ENCODE measurements around the gene TMEM182.
A peak's percentile ranks its signal among the peaks of the same experiment; 100 is the strongest.

The TMEM182 gene, protein sequence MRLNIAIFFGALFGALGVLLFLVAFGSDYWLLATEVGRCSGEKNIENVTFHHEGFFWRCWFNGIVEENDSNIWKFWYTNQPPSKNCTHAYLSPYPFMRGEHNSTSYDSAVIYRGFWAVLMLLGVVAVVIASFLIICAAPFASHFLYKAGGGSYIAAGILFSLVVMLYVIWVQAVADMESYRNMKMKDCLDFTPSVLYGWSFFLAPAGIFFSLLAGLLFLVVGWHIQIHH

DNA sequence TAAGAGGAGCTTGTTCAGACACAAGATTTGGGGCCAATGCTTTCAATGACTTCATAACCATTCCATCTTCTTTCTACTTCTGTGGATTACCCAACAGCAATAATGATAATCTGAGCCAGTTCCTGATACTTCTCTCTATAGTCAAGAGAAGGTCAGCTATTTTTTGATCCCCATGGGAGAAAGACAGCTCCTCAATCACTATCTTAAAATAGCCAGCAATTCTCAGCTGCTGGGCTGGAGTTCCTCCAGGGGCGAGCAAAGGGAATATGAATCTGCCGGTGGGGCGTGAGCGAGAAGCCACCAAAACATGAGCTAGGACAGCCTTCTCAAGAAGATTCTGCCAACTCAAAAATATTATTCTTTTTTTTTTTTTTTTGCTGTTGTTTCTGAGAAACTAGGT, at the start of gene TMEM182:
TSS of gene TMEM182 (plus strand) at position 269 of the 400 bp plus-strand sequence. CDS start 187 bp downstream, outside the sequence.
- DNase-seq (ENCODE audit: low spot score) = no peak

DNA sequence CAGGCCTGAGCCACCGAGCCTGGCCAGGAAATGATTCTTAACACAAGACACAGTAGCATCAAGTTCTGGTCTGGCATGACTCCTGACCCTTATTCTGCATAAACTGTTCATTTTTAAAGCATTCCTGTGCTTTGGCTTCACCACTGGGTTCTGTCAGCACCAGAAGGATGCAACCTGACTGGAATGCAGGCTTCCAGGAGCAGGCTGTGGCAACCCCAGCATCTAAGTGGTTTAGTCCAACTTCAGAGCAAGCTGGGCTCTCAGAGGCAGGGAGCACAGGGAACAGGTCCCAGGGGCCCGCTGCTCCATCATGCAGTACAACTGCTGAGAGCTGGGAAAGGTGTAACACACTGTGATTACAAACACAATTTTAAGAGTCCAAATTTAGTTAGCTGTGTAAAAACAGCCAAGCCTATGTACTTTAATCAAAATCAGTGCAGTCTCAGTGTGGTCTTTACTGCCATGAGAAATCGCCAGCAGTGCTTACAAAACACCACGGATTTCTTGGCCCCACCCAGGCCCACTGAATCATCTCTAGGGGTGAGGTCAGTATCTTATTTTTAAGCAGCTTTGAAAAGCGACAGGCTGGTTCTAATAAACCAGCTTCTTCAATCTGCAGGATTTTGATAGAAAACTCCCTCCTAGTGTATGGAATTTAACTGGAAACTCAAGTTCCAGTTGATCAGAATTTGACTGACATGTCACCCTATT, 44.4 kb upstream of the TMEM182 start:
- DNase-seq (ENCODE audit: low spot score) = no peak

DNA sequence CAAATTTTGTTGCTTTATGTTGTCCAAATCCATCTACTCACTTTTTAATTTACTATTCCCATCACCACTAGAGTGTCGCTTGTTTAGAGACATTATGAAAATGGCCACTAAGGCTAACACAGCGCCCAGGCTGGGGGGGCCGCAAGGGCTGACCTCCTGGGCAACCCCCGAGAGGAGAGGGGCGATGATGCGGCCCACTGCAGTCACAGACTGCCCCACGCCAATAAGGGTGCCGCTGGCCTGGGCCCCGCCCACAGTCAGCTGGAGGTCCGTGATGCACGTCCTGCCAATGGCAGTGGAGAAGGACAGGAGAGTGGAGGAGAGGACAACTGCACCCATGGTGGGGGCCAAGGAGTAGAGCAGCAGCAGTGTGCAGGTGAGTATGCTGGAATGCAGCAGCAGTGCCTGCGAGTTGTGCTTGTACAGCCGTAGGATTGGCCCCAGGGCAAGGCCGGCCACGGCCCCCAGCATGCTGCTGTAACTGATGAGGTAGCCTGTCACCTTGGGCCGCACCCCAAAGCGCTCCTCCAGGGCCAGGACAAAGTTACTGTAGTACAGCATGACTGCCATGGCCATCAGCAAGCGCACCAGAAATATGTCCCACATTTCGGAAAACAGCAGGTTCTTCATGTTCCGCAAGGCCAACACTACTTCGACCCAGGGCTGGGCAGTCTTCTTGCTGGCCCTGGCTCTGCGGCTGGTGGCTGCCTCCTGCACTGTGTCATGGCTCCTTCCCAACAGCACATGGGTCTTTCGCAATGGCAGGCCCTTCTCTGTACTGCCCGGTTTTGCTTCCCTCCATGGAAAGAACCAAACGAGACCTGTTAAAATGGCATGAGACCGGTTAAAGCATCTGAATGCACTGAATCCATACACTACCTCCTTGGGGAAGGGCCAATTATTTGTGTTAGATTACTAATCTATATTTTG, 43.2 kb upstream of the TMEM182 start:
- no peak for DNase-seq (ENCODE audit: low spot score)

DNA sequence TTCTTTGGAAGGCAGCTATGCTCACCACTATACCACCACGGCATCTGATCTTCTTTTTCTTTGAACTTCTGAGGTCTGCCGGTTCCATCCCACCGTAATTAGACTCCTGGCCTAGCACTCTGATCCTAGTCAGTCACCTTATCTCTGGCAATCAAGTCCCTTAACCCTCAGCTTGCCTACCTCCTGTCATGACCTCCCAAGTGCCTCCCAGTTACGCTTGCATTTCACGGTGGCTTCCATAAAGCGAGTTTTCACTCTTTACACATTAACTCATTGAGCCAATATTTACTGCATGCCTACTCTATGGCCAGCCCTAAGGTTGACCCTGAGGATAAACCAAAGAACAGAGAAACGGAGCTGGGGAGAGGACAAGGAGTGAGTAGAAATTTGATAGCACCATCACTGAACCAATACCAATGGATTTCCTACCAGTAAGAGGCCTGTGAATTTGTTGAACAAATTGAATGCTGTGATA, 37.8 kb upstream of the TMEM182 start:
- DNase-seq (ENCODE audit: low spot score) = no peak

DNA sequence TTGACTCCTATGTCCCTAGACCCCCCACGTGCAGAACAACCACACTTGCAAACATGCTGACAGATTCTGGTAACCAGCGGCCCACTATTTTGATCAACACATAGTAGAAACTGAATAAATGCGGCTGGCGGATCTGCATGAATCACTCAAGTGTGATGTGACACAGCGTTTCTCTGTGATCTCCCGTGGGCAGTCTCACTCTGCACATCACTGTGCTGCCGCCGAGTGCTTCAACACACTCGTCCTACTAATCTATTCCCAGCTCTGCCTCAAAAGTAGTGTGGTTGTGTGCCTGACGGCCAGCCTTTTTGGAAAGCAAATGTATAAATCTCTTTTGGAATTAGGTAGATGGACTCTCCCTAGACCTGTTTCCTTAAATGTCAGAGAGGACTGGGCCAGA, 37.3 kb upstream of the TMEM182 start:
- DNase-seq (ENCODE audit: low spot score) = no peak

DNA sequence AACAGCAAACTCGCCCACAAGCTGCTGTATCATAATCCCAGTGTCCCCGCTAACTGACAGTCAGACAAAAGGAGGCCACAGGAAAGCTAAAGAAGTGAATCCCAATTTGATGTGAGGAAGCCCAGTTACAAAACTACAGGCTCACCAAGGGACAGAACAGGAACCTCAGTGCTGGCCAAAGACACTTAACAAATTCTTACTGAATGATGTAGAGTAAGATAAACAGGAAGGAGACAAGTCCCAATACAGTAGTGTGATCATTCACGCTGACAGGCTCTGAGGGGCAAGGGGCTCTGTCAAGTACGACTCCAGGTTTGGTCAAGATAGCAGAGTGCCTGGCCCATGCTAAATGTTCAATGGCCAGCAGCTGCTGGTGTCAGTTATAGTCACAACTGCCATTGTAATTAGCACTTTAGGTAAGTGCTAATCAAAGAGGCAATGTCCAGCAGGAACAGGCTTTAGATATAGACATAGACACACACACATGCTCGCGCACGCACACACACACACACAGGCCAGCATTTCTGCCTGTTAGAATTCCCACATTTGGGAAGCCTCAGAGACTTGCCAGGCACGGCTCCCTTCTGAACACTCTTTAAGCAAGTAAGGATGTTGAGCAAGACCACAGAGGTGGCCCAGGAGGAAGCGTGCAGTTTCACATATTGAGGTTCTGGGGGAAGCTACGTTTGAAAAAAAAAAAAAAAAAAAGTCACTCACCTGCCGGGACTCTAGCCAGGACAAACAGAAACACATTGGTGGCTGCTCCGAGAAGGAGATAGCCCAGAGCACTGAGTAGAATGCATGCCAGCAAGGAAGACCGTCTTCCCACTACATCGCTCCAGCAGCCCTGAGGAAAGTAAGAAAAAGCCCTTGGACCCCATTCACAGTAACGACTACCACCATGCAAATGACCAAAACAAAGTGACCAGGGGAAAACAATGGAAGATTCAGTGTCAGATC, 35.4 kb upstream of the TMEM182 start:
- DNase-seq (ENCODE audit: low spot score) = no peak

DNA sequence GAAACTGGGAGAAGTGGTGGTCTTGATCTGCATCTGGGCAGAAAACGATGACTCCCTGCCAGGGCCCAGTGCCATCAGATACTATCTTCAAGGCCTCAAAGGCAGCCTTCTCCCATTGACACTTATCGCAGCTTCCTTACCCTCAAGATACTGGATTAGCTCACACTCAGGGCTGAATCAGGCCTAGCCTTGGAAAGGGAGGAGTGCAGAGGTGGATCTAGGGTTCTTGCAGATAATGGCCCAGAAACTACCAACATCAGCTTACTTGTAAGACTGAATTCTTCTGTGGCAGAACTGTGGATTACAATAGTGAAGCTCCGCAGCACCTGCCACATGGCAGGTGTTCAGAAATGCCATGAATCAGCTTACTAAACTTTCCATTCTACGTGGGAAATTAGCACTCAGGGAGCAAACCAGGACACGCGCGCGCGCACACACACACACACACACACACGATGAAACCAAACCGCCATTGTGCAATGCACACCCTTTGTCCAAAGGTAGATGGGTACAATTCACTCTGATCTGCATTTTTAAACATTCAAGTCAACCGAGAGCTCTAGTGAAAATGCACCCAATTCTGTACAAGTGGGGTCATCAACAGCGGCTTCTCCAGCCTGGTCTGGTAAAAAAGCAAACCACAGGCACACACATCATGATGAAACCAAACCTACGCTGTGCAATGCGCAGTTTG, 26.3 kb upstream of the TMEM182 start:
- DNase-seq (ENCODE audit: low spot score) = no peak

DNA sequence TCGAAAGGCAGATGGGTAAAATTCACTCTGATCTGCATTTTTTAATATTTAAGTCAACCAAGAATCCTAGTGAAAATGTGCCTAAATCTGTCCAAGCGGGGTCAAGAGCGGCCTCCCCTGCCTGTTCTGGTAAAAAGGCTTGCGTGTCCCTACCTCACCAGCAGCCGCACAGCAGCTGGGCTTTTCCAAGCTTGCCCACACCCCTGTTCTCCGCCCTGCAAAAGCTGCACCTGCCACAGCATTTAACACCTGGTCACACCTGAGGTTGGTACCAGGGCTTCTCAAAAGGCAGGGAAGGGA, 25.8 kb upstream of the TMEM182 start:
- DNase-seq (ENCODE audit: low spot score) = peak; percentile 48

DNA sequence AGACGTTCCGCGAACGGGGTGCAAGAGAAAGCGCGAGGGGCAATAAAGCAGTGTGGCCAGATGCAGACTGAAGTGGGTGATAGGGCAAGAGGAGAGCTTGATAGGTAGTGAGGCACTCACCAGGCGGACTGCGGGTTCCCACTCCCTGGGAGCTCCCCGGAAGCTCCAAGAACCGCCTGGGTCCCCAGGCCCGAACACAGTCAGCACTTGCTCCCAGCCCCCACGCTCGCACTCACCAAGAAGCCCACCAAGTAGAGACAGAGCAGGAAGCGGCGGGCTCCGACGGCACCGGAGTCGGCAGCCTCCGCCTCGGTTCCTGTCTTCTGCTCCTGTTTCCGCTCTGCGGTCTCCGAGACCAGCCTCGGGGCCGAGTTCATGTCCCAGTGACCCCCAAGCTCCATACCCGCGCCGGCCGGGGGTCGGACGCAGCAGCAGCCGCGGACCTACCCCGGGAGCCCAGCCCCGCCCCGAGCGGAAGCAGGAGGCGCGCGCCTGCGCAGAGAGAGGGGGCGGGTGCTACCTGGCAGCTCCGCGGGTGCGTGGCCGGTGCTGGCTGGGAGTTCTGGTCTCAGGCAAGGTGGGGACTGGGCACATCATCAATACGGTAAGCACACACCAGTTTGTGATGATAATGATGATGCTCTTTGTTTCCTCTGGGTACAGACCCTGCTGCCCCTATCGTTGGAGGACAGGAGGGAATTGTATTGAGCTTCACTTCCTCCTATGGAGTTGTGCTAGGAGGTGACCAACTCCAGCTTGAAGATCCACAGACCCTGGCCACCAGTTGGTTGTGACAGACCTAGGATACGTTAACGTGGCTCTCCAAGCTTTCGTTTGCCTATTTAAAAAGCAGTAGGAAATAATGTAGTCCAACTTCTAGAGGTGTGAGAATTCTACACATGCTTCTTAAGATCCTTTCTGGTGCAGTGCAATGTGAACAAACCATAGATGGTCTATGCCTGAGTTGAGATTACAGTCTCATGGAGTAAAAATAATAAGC, 25.1 kb upstream of the TMEM182 start:
- DNase-seq (ENCODE audit: low spot score) = peak; percentile 95

DNA sequence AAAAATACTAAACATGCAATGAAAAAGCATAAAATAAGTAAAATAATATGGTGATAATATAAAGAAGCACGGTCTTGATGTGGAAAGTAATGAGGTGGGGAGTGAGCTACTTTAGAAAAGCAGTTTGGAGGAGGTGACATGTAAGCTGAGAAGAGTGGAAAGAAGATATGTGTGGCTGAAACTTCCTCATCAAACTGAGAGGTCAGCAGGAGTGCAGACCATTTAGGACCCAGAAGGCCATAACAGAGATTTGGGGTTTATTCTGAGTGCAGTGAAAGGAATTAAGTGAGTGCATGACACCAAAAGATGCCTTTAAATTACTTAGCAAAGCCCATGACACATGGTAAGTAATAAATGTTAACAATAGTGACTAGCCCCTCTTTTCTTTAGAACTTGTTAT, 24.4 kb upstream of the TMEM182 start:
- no peak for DNase-seq (ENCODE audit: low spot score)

DNA sequence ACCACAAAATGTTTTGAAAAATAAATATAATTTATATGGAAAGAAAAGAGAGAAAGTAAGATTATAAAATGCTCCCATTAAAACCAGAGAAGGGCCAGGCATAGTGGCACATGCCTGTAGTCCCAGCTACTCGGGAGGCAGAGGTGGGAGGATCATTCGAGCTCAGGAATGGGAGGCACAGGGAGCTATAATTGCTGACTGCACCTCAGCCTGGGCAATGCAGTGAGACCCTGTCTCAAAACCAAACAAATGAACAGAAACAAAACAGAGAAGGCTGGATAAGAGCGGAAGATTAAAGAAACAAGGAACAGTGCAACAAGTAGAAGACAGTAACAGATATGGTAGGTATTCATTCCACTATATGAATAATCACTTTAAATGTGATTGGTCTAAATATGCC, 18.6 kb upstream of the TMEM182 start:
- no peak for DNase-seq (ENCODE audit: low spot score)

DNA sequence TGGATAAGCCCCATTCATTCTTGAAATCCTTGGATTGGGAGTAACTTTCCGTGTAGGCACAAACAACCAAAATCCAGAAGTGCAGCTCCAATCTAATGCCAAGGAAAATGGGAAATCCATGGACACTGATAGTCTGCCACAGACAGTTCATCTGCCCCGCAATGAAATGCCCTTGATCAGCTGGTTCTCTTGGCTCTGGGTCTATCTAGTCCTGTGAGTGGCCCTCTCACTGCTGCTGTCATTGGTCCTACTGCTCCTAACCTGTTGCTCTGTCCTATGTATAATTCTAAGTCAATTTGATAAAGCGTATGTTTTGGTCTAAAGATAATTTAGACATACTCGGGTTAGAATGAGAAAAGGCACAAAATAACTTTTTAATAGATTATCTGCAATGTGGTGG, 13.7 kb upstream of the TMEM182 start:
- no peak for DNase-seq (ENCODE audit: low spot score)

DNA sequence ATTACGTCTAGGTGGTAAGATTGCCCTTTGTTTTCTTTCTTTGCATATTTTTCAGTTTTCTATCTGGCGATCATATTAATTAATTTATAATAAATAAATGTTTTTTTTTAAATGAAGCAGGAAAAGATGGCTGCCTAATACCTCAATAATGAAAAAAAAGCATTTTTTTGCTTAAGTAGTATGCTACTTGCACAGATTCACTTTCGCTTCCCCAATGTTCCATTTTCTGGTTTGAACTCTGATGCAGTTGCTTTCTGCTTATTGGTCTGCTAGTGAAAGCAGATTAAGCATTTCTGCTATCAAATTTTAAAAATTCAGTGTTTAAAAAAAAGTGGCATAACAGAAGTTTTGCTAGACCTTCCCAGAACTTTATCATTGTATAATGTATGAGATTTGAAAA, 11.9 kb upstream of the TMEM182 start:
- DNase-seq (ENCODE audit: low spot score) = no peak

DNA sequence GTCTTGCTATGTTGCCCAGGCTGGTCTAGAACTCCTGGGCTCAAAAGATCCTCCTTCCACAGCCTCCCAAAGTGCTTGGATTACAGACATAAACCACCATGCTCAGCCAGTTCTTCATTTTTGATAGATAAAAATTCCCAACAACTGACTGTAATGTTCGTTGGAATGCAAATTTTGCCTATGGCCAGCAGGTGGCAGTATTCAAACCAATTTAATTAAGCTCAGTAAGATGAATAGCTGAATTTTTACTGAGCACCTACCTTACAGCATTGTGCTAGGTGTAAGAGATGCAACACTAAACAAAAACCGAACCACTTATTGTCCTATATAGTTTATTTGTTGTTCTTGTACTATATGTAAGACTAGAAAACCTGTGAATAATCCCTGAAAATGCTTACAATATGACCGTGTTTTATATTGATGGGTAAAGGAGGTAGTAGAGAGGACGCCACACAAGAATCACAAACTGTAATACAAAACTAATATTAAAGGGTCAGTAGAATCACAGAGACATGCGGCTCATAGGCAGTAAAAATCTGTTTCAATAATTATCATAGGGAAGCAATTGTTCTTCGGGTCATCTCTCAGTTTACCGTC, 8.2 kb upstream of the TMEM182 start:
- DNase-seq (ENCODE audit: low spot score) = peak; percentile 39

DNA sequence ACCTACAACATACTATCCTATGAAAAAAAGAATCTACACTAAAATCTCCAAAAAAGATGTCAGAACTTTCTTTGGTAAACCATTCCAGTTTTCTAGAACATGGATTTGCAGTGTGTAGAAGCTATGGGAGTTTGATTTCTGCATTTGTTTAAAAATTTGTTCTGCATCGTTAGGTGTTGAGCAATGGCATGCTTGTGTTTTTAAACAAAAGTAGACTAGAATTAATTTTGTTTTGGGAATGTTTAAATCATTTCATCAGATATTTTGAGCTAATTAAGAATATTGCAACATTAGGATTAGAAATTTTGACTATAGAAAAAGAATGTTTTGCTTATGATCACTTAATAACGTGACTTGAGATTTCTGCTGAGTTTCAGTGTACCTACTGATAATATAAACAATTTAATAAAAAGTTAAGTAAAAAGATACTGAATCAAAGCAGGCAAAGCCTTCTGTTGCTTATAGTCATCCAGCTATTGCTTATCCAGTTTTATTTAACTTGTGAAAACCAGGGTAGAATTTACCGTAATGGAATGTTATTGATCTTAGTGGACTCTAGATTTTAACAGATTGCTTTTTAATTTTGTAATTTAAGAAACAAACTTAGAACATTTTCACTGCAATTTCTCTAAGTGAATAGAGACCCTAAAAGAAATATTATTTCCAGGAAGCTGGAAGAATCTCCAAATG, 7.2 kb upstream of the TMEM182 start:
- no peak for DNase-seq (ENCODE audit: low spot score)

DNA sequence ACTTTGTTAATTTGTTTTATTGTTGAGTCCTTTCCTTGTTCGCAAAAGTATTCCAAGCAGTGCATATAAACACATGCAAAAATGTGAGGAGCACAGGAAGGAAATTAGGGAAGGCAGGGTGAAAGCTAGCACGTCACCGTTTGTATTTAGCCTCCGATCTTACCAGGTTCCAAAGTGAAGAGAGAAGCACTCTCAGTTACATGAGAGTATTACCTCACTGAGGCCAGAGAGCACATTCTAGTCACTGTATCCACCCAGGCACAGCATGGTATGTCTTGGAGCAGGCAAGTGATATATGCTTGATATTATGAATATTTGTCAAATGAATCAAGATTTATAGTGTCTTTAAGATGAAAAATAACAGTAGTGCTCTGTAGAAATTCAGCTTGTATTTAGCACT, 6.5 kb upstream of the TMEM182 start:
- no peak for DNase-seq (ENCODE audit: low spot score)

DNA sequence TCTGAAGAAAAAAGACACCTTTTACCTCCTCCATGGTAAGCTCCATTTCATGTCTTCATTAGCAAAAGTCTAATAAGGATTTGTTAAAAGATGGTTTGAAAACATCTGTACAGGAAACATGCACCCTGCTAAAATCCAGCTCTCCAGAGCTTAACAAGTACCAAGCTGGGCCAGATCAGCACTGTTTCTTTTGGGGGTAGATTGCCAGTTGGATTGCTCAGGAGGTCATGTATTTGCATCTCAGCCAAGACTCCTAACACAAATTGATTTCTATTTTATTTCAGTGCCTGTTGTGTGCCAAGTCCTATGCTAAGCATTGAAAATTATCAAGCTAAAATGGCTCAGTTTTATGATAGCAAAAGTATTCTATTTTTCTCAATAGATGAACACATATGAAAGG, 3.4 kb upstream of the TMEM182 start:
- no peak for DNase-seq (ENCODE audit: low spot score)

DNA sequence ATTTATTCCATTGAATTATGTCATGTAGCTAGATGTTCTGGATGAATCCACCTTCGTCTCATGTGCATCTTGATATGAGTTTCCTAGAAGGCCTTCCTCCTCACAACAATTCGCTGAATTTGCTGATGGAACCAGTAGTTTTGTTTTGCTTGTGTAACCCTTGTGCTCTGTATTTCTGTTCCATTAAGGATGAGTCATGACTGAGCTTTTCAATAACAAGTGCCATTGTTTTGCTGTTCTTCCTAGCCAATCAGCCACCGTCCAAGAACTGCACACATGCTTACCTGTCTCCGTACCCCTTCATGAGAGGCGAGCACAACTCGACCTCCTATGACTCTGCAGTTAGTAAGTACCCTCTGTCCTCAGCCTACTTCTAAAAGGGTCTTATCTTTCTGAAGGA, 2.3 kb downstream of the TMEM182 start:
- no peak for DNase-seq (ENCODE audit: low spot score)

DNA sequence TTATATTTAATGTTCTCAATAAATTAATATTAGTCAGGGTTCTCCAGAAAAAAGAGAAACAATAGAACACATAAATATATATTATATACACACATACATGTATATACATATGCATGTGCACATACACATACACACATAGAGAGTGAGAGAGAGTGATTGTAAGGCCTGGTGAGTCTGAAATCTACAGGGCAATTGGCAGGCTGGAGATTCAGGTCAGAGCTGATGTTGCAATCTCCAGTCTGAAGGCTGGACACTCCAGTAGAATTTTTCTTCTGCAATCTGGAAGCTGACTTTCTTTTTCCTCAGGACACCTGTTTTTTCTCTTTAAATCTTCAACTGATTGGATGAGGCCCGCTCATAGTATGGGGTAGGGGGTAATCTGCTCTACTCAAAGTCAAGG, 3.2 kb downstream of the TMEM182 start:
- no peak for DNase-seq (ENCODE audit: low spot score)

Measured in iPS-NIHi11 (cell line).